HCT116 (cell line): ENCODE measurements around the gene MAP7D1. TPM values are rescaled to one million over a fixed set of nuclear protein-coding genes. Genes with fewer than 3 reads are reported as not detected.

Experiments used
- total RNA-seq: library from RNA; stranded (reverse); gene quantifications from one replicate; pipeline ENCODE4 v1.2.1, GENCODE V29; 2021; ENCODE audit not compliant: unreplicated experiment

MAP7D1 gene
- total RNA-seq, 1 experiment from 2014 or later = 71.8 TPM

Other genes with a start within 250 kb of the MAP7D1 start
- gene AGO3, start 225.1 kb upstream of the MAP7D1 start, total RNA-seq = 26.9 TPM
- gene TEKT2, start 72.1 kb upstream of the MAP7D1 start, total RNA-seq = not detected
- 28.2 TPM for gene ADPRS, start 67.3 kb upstream of the MAP7D1 start, total RNA-seq
- 0.05 TPM for gene COL8A2, start 30.9 kb upstream of the MAP7D1 start, total RNA-seq
- gene TRAPPC3, start 6.7 kb upstream of the MAP7D1 start, total RNA-seq = 64.6 TPM
- gene THRAP3, start 68.3 kb downstream of the MAP7D1 start, total RNA-seq = 144 TPM
- gene SH3D21, start 150.2 kb downstream of the MAP7D1 start, total RNA-seq = 9.3 TPM
- 25.1 TPM for gene EVA1B, start 167.5 kb downstream of the MAP7D1 start, total RNA-seq
- gene STK40, start 229.8 kb downstream of the MAP7D1 start, total RNA-seq = 33.9 TPM
- gene LSM10, start 241.7 kb downstream of the MAP7D1 start, total RNA-seq = 49.5 TPM